GM12873 (cell line): ENCODE data around the gene NSUN2.

Experiments
- TF ChIP-seq, protein P1 (sequence below): IDR thresholded peaks from 2 replicates; pipeline ENCODE4 v1.5.1; 2012; ENCODE audit warnings: low read depth, mild to moderate bottlenecking, moderate library complexity, low read length, control low read depth; ENCODE audit not compliant: insufficient read depth; ENCODE audit errors: missing control alignments

NSUN2 gene

DNA sequence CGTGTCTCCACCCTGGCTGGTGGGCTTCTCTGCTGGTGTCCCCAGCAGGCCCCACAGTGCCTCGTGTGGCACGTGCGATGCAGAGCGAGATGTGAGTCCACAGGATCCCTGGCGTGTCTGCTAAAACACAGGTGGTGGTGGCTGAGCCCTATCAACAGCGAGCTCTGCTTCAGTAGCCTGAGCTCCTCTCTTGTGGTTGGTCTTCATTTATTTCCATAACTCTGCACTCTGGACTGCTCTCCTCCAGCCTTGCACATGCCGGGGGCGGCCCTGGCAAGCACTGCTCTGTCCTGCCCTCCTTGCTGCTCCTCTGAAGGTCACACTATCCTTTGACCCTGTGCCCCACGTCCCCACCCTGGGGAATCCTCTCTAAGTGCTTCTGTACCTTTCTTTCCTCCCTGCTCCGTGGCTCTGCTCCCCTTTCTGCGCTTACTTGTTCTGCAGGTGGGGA, 59.2 kb downstream of the NSUN2 start:
- TF ChIP-seq, protein P1, sequence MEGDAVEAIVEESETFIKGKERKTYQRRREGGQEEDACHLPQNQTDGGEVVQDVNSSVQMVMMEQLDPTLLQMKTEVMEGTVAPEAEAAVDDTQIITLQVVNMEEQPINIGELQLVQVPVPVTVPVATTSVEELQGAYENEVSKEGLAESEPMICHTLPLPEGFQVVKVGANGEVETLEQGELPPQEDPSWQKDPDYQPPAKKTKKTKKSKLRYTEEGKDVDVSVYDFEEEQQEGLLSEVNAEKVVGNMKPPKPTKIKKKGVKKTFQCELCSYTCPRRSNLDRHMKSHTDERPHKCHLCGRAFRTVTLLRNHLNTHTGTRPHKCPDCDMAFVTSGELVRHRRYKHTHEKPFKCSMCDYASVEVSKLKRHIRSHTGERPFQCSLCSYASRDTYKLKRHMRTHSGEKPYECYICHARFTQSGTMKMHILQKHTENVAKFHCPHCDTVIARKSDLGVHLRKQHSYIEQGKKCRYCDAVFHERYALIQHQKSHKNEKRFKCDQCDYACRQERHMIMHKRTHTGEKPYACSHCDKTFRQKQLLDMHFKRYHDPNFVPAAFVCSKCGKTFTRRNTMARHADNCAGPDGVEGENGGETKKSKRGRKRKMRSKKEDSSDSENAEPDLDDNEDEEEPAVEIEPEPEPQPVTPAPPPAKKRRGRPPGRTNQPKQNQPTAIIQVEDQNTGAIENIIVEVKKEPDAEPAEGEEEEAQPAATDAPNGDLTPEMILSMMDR = no peak

DNA sequence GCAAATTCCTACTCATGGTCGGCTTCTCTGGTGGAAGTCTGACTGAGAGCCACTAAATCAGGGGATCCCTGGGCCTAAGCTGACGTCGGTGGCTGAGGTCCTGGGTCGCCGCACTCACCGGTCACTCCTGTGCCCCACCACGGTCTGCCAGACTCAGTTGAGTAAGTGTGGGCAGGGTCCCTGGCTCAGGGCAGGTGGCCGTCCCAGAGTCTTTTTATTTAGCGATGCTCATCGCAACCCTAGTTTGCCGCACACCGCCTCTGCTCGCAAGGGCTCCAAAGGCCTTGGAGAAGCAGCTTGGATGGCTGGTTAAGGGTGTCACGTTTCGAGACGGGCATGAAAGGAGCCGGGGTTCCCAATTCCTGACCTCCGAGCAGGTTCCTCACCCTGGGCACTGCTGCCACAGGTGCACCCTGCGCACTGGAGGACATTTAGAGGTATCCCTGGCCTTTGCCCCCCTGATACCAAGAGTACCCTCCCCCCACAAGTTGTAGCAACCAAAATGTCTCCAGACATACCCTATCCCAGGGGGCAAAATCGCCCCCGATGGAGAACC, 59.9 kb downstream of the NSUN2 start:
- TF ChIP-seq, protein P1 = no peak

DNA sequence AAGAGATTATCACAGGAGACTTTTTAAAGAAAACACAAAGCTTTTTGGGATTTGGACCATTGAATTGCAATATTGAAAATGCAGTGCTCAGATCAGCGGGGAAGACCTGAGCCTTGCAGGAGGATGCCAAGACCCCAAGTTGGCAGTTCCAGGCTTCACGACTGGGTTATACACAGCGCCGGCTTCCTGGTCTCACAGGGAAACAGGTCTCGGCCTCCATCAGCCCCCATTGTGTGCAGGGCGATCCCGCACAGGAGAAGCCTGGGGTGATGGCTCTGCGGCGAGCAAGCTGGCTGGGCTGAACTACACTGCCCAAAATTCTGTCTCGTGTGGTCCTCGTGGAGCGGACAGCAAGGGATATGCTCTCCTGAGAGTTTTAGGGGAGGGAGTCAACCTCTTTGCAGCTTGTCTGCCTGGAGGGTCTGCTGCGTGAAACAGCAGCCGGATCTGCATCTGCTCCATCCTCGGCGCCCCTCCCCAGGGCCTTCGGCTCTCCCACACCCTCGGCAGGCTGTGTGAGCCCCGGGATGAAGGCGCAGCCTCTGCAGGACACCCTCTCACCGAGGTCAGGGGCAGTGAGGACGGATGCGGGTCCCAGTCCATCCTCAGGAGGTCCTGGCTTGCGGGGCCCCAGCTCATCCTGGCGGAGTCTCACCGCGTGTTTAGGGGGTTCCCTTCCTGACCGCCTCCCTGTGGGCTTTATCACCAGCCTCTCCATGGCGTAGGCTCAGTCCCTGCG, 60.6 kb downstream of the NSUN2 start:
- TF ChIP-seq, protein P1 = no peak

DNA sequence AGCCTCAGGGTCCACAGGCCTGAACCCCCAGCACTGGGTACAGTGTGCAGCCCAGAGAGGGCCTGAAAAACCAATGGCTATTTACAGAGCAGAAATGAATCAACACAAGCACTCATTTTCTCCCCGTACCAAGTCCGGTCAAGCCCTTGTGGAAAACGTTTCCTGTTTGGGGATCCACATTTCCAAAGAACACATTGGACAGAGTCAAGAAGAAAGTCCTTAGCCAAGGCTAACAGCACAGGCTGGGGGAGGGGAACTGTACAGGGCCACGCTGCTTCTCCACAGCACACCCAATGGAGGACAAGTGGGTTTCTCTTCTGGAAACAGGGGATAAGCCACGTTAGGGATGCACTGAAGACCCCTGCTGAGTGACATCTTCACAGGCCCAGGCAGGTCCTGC, 62.3 kb downstream of the NSUN2 start:
- TF ChIP-seq, protein P1 = no peak

DNA sequence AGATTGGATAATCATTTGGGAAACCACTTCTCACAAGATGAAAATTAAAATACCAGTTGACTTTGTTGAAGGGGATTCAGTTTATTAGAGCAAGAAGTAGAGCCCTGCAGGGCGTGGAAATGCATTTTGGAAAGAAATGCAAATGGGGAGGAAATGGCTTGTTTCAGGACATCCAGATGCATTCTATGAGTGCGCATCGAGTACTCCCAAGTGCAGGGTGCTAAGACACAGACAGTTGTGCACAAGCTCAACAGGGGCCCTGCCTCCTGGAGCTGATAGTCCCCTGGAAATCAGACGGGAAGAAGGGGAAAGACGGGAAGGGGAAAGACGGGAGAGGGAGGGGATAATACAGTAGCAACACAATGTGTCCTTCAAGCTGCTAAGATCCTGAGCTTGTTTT, 64.0 kb downstream of the NSUN2 start:
- TF ChIP-seq, protein P1 = no peak

DNA sequence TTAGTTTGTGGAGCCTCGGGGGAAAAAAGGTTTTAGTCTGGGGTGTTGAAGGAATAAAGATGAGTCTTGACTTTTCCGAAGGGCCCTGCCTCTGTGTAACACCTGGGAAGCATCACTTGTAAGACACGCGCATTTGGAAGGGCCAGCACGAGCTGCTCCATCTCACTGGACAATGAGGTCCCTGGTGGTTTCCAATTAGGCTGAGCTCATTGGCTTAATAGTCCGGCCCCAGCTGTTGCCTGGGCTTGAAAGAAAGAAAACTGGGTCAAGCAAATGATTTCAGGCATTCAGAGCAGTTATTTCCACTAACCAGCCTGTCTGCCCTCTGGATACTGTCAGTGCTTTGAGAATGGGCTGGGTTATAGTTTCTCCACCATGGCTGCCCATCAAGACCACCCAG, 64.5 kb downstream of the NSUN2 start:
- TF ChIP-seq, protein P1 = no peak

DNA sequence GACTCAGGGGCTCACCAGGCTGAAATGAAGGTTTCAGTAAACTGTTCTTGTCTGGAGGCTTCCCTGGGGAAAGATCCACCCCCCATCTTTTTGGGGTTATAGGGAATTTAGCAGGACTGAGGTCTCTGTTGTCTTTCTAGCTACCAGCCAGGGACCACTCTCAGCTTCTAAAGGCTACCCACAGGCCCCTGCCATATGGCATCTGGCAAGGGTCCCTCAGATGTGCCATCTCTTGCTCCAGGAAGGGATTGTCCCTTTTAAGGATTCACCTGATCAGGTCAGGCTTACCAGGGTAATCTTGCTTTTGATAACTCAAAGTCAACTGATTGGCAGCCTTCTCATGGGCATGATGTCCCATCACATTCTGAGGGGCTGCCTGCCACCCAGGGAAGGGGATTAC, 65.0 kb downstream of the NSUN2 start:
- TF ChIP-seq, protein P1 = no peak
